ENCODE results near the gene PDZK1.

DNA sequence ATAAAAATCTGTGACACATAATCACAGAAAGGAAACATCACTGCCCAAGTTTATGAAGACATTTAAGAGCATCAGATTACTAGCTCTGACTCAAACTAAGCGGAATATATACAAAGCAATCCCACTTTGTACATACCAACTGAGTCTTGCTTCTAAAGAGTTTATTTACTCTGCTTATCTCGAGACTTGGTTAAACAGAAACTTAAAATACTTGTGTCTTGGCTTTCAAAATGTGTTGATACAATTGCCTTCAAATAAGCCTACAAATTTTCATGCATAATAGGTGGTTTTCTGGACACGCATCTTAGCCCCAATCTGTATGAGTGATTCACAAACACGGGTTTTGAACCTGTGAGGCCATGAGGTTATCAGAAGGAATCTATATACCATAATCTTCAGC lies 33.1 kb upstream of the PDZK1 start:
- TF ChIP-seq, protein P1, sequence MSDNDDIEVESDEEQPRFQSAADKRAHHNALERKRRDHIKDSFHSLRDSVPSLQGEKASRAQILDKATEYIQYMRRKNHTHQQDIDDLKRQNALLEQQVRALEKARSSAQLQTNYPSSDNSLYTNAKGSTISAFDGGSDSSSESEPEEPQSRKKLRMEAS (IDR thresholded peaks at IDR 0.05; ENCODE audit: low read depth, low read length): no peak
- TF ChIP-seq POLR2A (IDR thresholded peaks at IDR 0.05; ENCODE audit: extremely low read depth, insufficient read length) (no peak), MYC (IDR thresholded peaks at IDR 0.05; ENCODE audit: low read depth, low read length) (no peak)
- TF ChIP-seq, protein P2, sequence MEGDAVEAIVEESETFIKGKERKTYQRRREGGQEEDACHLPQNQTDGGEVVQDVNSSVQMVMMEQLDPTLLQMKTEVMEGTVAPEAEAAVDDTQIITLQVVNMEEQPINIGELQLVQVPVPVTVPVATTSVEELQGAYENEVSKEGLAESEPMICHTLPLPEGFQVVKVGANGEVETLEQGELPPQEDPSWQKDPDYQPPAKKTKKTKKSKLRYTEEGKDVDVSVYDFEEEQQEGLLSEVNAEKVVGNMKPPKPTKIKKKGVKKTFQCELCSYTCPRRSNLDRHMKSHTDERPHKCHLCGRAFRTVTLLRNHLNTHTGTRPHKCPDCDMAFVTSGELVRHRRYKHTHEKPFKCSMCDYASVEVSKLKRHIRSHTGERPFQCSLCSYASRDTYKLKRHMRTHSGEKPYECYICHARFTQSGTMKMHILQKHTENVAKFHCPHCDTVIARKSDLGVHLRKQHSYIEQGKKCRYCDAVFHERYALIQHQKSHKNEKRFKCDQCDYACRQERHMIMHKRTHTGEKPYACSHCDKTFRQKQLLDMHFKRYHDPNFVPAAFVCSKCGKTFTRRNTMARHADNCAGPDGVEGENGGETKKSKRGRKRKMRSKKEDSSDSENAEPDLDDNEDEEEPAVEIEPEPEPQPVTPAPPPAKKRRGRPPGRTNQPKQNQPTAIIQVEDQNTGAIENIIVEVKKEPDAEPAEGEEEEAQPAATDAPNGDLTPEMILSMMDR (IDR thresholded peaks at IDR 0.05; ENCODE audit: low read depth, low read length): no peak

Data from NB4 (cell line).